GM18508 (cell line): Measurements from ENCODE around the gene OR13H1.
"Not testable (repeated sequence)": the region's sequence is repeated elsewhere in the genome, so short reads cannot be mapped to it uniquely, and the experiment has no call there.

ENCODE experiments used
- ATAC-seq: cut with Tn5 transposase; IDR thresholded peaks from one replicate; pipeline ENCODE4 v1.9.1; 2021; ENCODE audit warnings: moderate number of reproducible peaks; ENCODE audit not compliant: insufficient read depth, unreplicated experiment

The OR13H1 gene

GRCh38 chrX:131543774-131544173, at the start of gene OR13H1:
Gene OR13H1 (plus strand): TSS chrX:131544074. CDS start chrX:131544074, 0 bp downstream.
- ATAC-seq: no peak

- not testable (repeated sequence) for ATAC-seq
Measured at GRCh38 chrX:131501556-131501955, 42.3 kb upstream of the OR13H1 start.

GRCh38 chrX:131513159-131513914, 30.5 kb upstream of the OR13H1 start:
- ATAC-seq: no peak

- ATAC-seq: no peak
Measured at GRCh38 chrX:131521824-131522223, 22.1 kb upstream of the OR13H1 start.

- no peak for ATAC-seq
Measured at GRCh38 chrX:131544218-131544617, 344 bp downstream of the OR13H1 start.

GRCh38 chrX:131549011-131549410, 5.1 kb downstream of the OR13H1 start:
- ATAC-seq: no peak

- not testable (repeated sequence) for ATAC-seq
Measured at GRCh38 chrX:131552453-131552852, 8.6 kb downstream of the OR13H1 start.

GRCh38 chrX:131558562-131558961, 14.7 kb downstream of the OR13H1 start:
- ATAC-seq: no peak

- no peak for ATAC-seq
Measured at GRCh38 chrX:131564553-131565229, 20.8 kb downstream of the OR13H1 start.

- ATAC-seq: no peak
Measured at GRCh38 chrX:131565909-131566308, 22.0 kb downstream of the OR13H1 start.

GRCh38 chrX:131571348-131571747, 27.5 kb downstream of the OR13H1 start:
- no peak for ATAC-seq

- no peak for ATAC-seq
Measured at GRCh38 chrX:131572372-131573014, 28.6 kb downstream of the OR13H1 start.

GRCh38 chrX:131577413-131577812, 33.5 kb downstream of the OR13H1 start:
- ATAC-seq: no peak

- ATAC-seq: no peak
Measured at GRCh38 chrX:131577999-131578734, 34.3 kb downstream of the OR13H1 start.

- ATAC-seq: not testable (repeated sequence)
Measured at GRCh38 chrX:131578735-131579367, 35.0 kb downstream of the OR13H1 start.

GRCh38 chrX:131588995-131589394, 45.1 kb downstream of the OR13H1 start:
- ATAC-seq: no peak
